A172 (cell line): ENCODE measurements around the gene UGT8. TPM values are rescaled to one million over a fixed set of nuclear protein-coding genes. Genes with fewer than 3 reads are reported as not detected.
"Not testable (repeated sequence)": the region's sequence is repeated elsewhere in the genome, so short reads cannot be mapped to it uniquely, and the experiment has no call there.

Experiments used
- DNase-seq: peaks from one replicate; pipeline ENCODE4 v3.0.0-alpha.2; 2015; ENCODE audit warnings: low spot score
- total RNA-seq: library from RNA; depleted of rRNA; stranded (reverse); fragments of >200 nt; shearing (Covaris generic); gene quantifications from 2 replicates; pipeline ENCODE4 v1.2.3, GENCODE V29; 2014; rRNA removed

Gene UGT8, protein sequence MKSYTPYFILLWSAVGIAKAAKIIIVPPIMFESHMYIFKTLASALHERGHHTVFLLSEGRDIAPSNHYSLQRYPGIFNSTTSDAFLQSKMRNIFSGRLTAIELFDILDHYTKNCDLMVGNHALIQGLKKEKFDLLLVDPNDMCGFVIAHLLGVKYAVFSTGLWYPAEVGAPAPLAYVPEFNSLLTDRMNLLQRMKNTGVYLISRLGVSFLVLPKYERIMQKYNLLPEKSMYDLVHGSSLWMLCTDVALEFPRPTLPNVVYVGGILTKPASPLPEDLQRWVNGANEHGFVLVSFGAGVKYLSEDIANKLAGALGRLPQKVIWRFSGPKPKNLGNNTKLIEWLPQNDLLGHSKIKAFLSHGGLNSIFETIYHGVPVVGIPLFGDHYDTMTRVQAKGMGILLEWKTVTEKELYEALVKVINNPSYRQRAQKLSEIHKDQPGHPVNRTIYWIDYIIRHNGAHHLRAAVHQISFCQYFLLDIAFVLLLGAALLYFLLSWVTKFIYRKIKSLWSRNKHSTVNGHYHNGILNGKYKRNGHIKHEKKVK
- not detected in 2 replicates for total RNA-seq

DNA sequence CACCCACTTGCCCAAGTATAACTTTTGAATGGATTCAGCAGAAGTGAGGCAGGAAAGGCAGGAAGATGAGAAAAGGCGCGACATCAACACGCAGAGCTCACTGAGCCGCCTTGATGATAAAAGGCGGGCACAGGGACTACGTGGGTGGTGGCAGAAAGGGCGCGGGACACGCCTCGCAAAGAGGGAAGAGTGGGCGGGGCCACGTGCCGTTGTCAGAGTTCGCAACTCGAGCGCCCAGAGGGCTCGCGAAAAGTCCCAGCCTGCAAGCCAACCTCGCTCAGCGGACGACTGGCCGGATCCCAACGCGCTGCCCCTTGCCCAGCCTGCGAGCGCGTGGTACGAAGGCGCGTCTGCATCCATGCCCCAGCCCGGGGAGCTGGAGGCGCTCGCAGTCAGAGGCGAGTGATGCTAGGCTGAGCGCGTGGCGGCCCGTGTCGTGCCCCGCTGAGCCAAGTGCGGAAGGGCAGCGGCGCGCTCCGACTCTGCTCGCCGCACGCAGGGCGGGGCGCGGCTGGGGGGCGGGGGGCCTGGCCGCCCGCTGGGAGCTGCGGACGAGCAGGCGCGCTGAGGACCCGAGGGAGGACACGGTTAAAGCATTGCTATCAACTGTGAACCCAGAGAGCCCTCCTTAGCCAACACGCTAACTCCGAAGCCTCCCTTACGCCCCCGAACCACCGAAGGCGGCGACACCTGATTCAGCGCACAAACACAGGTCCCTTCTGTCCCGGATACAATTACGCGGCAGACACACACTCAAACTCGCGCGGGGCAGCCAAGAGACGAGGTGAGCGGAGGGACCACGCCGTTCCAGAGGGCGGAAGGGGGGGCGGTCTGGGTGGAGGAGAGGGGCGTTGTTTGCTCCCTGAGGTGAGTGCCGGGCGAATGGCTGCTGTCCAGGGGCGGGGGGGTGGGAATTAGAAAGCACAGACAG is at the start of gene UGT8:
UGT8 (plus strand) TSS at position 617 of the 931 bp plus-strand sequence. CDS start 24,074 bp downstream, outside the sequence.
- no peak for DNase-seq

- DNase-seq = no peak
These were observed 49.0 kb upstream of the UGT8 start for GRCh38 chr4:114549638-114550037.

DNA sequence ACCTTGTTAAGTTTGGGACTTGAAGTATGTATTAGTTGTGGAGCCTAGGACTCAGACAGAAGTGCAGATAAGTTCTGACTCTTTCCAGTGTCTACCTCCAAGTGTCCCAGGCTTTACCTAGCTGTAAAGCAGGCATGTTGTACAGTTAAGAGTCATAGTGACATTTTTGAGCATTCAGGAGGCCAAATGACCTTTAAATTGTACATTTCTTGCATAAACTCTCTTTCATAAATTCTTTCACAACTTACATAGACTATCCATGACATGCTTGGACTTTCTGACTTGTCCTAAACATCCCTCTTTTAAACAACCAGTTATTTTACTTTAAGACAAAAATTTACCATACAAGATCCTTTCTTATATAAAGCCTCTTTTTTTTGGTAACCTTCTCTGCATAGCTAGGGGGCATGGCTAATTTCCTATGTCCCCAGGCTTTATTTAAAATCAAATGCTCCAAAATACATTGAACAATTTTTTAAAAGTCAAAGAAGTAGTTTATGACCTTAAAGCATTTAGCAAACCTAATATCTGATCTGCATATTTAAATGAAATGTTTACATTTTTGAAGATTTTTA is 40.1 kb upstream of the UGT8 start:
- peak; percentile 3 for DNase-seq

- no peak for DNase-seq
These were observed 37.0 kb upstream of the UGT8 start for GRCh38 chr4:114561590-114561989.

DNA sequence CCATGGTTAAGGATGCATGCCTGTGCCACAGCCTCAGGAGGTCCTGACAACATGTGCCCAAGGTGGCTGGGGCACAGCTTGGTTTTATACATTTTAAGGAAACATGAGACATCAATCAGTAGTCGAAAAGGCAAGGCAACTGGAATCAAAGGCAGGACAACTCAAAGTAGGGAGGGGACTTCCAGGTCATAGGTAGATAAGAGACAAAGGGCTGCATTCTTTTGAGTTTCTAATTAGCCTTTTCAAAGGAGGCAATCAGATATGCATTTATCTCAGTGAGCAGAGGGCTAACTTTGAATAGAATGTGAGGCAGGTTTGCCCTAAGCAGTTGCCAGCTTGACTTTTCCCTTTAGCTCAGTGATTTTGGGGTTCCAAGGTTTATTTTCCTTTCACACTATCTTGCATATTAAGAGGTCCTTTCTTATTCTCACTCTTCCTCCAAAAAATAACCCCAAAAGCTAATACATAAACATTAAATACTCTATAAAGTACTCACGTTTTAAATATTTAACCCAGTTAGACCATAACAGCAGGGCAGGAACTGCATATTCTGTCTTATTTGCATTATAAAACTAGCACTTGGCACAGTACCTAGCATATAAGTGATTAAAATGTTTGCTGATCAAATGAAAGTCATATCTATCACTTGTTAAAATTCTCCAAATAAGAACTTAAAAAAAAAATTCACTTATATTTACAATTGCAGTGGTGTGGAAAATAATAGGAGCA is 36.3 kb upstream of the UGT8 start:
- no peak for DNase-seq

DNA sequence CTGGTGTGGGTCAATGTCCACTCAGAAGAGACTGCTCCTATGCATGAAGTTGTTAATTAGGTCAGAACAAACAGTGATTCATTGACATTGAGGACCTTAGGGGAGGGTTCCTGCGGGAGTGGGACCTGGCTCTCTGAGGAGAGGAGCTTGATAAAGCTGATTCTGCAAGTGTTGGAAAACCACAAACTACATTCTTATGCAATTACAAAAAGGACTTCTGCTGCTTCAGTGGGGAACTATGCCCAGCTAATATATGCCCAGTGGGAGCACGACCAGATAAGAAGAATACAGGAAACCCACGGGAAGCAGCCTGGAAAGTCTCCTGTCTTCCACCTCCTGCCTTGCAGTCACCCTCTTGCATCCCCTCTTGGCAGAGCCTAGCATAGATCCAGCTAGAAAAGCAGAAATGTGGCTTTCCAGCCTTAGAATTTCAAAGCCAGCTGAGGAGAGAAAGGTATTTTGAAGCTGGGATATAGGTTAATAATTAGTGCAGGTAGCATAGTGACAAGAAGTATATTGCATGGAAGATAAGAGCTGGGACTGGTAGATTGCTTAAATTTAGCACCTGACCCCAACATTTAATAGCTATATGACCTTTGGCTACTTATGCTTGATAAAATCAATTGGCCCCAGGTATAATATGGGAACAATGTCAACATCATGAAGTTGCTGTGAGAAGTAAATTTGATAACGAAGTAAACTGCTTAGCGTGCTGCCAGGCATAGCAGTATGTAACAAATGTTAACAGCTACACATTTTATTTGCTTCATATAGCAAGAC is 34.9 kb upstream of the UGT8 start:
- peak; percentile 94 for DNase-seq

DNA sequence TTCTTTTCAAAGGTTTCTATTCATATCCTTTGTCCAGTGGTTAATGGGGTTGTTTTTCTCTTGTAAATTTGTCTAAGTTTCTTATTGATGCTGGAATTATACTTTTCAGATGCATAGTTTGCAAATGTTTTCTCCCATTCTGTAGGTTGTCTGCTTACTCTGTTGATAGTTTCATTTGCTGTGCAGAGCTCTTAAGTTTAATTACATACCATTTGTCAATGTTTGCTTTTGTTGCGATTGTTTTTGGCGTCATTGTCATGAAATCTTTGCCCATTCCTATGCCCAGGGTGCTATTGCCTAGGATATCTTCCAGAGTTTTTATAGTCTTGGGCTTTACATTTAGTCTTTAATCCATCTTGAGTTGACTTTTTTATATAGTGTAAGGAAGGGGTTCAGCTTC is 21.2 kb upstream of the UGT8 start:
- no peak for DNase-seq

DNA sequence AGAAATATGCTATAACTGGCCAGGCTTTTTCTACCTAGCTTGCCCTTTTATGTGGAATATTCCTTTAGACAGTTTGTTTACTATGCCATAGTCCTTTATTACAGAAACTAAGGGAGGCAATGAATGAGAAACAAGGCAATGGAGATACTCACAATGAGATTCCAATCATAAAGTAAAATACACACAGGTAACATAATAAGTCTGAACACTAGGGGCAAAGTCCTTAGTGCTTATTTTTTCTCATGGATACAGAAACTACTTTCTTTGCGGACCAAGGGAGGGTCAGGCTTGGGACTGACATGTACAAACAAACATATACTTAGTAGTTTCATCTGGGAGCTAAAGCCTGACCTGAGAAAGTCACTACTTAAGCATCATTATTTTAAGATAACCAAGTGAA is 16.0 kb upstream of the UGT8 start:
- DNase-seq = no peak

DNA sequence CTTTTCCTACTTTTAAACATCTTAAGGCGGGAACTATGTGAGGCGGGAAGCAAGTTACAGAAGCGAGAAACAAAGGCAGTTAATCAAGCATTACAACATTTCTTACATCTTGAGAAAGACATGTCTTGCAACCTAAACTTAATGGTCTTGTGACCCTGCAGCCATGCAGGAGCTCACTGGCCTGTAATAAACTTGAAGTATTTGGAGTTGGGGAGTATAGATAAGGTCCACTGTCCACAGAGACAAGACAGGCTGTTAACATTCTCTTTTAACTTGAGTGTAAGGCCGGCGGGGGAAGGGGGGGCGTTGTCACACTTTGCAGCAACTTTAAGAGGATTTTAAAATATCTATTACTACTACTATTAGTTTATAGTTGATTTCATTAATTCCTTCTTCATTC is 10.3 kb upstream of the UGT8 start:
- DNase-seq = no peak

DNA sequence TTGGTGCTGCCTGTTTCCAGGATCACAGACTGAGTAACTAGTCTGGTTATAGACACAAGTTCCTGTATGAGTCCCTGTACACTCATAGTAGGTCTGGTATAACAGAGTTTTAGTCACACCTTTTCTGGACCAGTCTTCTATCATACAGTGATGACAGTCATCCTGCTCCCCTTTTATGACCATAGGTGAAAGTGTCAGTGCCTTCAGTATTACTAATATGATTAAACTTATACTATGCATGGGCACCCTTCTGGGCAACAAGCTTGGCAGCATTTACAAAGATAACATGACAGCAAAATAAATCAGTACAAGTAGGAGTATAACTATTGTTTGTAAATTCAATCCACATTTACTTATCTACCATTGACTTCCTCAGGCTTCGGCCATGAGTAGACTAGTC is 8.2 kb upstream of the UGT8 start:
- not testable (repeated sequence) for DNase-seq

- no peak for DNase-seq
These were observed 5.1 kb upstream of the UGT8 start for GRCh38 chr4:114593526-114593925.

DNA sequence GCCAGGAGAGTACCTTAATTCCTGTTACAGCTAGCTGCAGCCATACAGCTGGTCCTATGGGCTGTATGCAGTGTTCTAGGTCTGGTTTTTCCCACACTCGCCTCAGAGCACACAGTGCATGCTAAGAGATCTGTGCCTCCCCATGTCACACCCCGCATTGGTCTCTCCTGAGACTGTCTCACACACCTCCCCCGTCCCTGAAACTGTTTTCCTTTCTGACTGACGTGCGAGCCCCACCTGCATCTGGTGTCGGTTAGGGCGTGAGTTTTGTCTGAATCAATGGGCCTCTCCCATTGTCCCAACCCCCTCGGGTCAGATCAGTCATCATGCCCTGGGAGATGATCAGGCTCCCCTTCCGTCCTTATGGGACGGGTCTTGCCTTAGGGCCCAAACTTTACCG is 3.4 kb upstream of the UGT8 start:
- no peak for DNase-seq

GRCh38 chr4:114595921-114596320 is 2.7 kb upstream of the UGT8 start:
- DNase-seq = no peak

DNA sequence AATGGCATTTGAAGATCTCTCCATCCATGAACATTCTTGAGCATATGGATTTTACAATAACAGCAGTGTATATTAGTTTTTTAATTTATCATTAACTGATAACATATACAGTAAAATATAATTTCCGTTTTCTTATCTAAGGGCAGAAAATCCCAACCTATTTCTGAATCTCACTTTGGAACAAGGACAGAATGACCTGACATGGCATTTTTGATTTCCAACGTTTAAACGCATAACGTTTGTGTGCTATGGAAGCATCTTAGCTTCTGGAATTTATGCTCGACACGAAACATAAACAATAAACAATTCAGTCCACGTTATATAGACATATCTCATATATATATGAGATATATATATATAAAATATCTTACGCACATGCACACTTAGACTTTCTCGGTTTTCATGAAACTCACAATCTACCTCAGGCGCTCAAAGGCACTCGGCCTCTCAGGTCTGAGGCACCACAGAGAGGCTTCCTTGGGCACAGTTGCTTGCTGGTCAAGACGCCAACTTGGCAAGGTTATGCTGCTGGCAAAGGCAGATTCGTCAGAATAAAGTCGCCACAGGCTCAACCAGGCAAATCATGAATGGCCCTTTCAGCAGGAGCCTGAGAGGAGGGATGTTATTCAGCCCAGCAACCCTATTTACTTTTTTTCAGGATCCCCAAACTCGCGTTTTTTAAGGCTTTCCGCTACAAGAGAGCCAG is 1.0 kb upstream of the UGT8 start:
- no peak for DNase-seq

GRCh38 chr4:114599231-114599902 is 760 bp downstream of the UGT8 start:
- DNase-seq = no peak

GRCh38 chr4:114599903-114600552 is 1.4 kb downstream of the UGT8 start:
- no peak for DNase-seq

DNA sequence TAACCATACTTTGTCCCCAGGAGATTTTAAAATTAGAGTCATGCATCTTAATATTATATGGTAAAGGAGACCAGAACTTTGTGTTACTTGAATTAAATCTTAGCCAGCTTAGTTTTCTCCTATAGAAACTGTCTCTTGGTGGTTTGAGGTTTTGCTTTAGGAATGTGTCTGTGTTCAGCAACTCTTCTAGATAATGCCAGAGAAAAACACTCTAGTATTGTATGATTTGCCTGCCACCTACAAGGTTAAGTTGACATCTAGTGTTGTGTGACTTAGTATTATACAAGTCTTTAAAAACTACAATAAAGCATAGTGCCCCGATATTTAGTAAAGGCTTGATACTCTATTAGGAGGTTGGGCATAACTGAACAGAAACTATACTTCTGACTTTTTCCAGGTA is 2.1 kb downstream of the UGT8 start:
- no peak for DNase-seq

- no peak for DNase-seq
These were observed 2.9 kb downstream of the UGT8 start for GRCh38 chr4:114601304-114602052.
